ENCODE data around the gene GCGR. TPM values are rescaled to one million over a fixed set of nuclear protein-coding genes. Genes with fewer than 3 reads are reported as not detected.

GCGR gene
- not detected for total RNA-seq
- long read RNA-seq: 0 reads

- no peak for ATAC-seq
- intact Hi-C loops (cut with DNase I): no loop called here
- no peak for DNase-seq (ENCODE audit: missing footprints)
These were observed at the start of gene GCGR for GRCh38 chr17:81803728-81804558. GCGR (plus strand) TSS chr17:81804150; CDS start chr17:81809019, 4,869 bp downstream.

GRCh38 chr17:81792675-81793615 lies 11.0 kb upstream of the GCGR start:
- DNase-seq (ENCODE audit: missing footprints) (no peak), ATAC-seq (no peak)
- intact Hi-C loops (cut with DNase I): no loop called here

- ATAC-seq (no peak), DNase-seq (ENCODE audit: missing footprints) (no peak)
- intact Hi-C loops (cut with DNase I): no loop called here
These were observed 9.9 kb upstream of the GCGR start for GRCh38 chr17:81794074-81794476.

- intact Hi-C loops (cut with DNase I): no loop called here
- DNase-seq (ENCODE audit: missing footprints) (no peak), ATAC-seq (peak; percentile 16)
These were observed 9.4 kb upstream of the GCGR start for GRCh38 chr17:81794509-81794908.

- intact Hi-C loops (cut with DNase I): no loop called here
- ATAC-seq (no peak), DNase-seq (ENCODE audit: missing footprints) (no peak)
These were observed 2.6 kb upstream of the GCGR start for GRCh38 chr17:81801327-81801726.

- ATAC-seq (no peak), DNase-seq (ENCODE audit: missing footprints) (no peak)
- intact Hi-C loops (cut with DNase I): no loop called here
These were observed 1.7 kb upstream of the GCGR start for GRCh38 chr17:81802048-81802758.

DNA sequence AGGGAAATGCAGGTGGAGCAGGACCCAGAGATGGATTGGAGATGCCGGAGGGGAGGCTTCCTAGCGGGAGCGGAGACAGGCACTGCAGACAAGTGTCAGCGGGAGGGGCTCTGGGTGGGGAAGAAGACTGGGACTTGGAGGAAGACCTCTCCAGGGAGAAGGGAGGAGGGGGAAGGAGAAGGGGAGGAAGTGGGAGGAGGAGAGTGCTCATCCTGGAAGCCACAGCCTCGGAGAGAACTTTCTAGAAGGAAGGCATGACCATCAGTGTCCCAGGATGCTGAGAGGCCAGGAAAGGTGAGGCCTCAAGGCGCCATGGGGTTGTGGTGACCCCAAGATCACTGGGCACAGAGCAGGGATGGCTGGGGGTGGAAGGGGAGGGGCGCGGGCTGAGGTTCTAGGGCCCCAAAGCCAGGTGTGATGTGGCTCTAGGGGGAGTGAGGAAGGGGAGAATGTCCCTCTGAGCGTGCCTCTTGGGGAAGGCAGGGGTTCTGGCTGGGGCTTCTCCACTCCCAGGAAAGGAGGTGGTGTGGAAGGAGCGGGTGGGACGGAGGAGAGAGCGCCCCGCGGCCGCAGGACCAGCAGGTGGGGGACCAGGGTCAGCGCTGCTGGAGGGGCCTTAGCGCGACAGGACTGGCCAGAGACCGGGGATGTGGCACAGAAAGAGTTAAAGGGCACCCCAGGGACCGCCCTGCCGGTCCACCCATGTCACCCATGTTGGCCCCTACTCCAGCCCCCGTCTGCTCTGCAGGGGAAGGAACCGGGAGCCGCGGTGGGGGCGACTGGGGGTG lies 900 bp upstream of the GCGR start:
- intact Hi-C loops (cut with DNase I): no loop called here
- DNase-seq (ENCODE audit: missing footprints) (no peak), ATAC-seq (no peak)

DNA sequence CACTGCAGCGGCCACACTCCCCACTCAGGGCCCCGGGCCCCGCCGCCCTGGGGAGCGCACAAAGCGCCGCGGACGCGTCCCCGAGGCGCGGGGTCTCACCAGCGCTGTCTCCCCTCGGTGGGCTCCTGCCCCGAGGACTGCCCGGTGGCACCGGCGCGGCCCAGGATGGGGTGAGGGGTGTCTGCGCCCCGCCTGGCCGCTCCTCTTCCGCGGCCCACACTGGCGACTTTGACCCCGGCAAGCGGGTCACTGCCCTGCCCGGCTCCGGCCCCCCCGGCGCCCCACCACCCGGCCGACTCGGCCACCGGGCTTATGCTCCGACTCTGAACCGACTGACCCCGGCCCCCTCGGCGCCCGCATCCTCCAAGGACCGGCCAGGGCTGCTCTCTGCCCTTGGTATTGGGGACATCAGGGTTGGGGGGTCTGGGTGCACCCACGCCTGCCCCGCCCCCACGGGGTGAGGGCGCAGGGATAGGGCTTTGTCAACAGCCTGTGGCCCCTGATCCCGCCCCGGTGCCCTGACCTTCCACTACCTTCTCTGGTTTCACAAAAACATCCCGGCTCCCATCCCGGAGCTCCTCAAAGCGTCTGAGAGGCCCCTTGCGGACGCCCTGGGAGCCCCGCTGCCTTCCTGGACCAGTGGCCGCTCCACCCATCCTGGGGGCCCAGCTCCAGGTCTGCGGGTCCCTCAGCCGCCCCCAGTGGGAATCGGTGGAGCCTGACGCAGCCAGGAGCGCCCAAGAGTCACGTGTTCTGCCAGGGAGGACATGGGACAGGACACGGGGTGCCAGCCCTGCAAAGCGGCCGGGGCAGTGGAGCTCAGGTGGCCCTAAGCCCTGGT lies 829 bp downstream of the GCGR start:
- no peak for DNase-seq (ENCODE audit: missing footprints)
- no peak for ATAC-seq
- intact Hi-C loops (cut with DNase I): no loop called here

DNA sequence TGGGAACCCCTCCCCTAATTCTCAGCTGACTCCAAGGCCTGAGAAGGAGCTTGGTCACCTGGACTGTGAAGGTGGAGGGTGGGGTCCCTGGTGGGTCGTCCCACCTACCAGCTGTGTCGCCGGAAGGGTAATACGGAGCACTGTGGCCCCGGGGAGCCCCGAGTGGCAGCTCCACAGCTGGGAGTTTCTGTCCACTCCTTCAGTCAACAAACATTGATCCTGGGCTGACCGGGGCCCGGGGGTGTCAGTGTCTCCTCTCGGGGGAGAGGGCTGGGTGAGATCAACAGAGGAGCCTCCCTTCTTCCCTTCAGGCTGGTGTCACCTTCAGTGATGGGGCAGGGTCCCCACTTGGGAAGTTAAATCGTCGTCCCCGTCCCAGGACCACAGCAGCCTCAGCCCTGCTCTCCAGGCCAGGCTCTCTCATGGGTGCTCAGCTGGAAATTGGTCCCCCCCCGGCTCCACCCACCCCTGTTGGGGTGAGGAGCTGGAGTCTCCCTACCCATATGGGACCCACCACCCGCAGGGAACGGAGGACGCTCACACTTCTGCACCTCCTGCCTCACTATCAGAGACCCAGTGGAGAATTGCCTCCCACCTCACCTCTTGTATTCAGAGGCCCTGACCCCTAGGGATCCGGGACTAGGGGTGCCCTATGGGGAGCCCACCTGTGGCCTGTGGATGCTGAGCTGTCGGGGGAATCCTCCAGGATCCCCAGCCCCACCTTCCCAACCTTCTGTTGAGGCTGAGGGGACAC lies 1.9 kb downstream of the GCGR start:
- no peak for DNase-seq (ENCODE audit: missing footprints)
- ATAC-seq: no peak
- intact Hi-C loops (cut with DNase I): no loop called here

DNA sequence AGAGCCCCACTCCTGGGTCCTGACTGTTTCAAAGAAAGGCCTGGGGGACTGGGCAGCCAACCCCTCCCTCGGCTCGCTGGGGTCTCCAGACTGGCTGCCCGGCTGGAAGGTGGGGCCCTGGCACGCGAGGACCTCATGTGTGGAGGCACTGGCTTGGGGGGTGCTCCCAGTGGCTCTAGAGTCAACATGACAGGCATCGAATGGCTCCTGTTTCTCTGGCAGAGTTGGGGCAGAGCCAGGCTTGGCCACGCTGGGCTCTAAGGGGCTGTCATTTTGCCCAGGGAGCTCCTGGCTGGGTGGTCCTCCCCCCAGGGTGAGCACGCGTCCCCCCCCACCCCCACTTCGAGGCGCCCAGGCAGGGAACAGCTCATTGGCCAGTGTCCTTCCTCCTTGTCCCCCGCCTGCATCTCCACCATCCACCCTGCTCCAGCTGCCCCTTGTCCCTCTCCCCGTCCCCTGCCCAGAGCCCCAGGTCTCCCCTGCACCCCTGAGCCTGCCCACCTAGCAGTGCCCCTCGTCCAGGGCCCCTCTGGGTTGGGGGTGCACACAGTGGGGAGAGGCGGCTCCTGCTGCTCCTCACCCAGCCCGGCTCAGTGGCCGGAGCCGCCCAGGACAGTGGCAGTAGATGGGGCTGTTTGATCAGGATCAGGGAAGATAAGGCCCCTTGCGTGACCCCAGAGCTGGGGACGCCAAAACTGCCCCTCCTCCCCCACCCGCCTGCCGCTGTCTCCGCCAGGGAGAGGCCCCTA lies 2.7 kb downstream of the GCGR start:
- DNase-seq (ENCODE audit: missing footprints): no peak
- intact Hi-C loops (cut with DNase I): no loop called here
- ATAC-seq: no peak

- intact Hi-C loops (cut with DNase I): no loop called here
- ATAC-seq: no peak
- DNase-seq (ENCODE audit: missing footprints): no peak
These were observed 3.3 kb downstream of the GCGR start for GRCh38 chr17:81807210-81807719.

DNA sequence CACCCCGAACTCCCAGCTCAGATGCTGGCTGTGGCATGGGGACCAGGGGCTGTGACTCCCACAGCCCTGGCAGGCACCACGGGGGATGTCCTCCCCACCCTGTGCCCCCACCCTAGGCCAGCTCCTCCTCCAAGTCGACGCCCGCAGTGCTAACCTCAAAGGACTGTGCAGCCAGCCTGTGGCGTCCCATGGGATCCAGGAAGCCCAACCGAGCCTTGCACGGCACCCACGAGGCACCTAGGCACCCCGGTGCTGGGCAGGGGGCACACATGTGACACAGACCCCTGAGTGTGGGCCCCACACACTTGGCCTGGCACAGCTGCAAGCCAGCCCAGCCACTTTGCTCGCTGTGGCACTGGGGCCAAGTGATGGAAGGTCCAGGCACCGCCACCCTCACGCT lies 3.9 kb downstream of the GCGR start:
- no peak for ATAC-seq
- DNase-seq (ENCODE audit: missing footprints): no peak
- intact Hi-C loops (cut with DNase I): no loop called here

GRCh38 chr17:81808778-81809555 lies 5.0 kb downstream of the GCGR start:
- no peak for ATAC-seq
- DNase-seq (ENCODE audit: missing footprints): no peak
- intact Hi-C loops (cut with DNase I): no loop called here

DNA sequence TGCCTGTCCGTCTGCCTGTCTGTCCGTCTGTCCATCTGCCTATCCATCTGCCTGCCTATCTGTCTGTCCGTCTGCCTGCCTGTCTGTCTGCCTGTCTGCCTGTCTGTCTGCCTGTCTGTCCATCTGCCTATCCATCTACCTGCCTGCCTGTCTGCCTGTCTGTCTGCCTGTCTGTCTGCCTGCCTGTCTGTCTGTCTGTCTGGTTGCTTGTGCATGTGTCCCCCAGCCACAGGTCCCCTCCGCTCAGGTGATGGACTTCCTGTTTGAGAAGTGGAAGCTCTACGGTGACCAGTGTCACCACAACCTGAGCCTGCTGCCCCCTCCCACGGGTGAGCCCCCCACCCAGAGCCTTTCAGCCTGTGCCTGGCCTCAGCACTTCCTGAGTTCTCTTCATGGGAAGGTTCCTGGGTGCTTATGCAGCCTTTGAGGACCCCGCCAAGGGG lies 5.6 kb downstream of the GCGR start:
- intact Hi-C loops (cut with DNase I): no loop called here
- ATAC-seq: no peak
- no peak for DNase-seq (ENCODE audit: missing footprints)

DNA sequence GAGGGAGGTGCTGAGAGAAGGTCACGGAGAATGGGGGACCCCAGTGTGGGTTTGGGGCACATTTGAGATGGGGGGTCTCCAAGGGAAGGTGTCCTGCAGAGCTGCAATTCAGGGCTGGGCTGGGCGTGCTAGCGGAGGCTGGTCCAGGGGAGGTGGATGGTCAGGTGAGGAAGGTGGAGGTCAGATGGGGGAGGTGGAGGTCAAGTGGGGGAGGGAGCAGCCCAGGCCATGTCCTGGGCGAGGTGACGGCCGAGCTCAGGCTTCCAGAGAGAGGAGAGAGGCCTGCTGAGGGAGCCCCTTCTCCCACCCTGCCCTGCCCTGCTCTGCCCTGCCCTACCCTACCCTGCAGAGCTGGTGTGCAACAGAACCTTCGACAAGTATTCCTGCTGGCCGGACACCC lies 6.5 kb downstream of the GCGR start:
- ATAC-seq: no peak
- intact Hi-C loops (cut with DNase I): no loop called here
- DNase-seq (ENCODE audit: missing footprints): no peak
